ENCODE results near the gene PCDHGA1. TPM values are rescaled to one million over a fixed set of nuclear protein-coding genes. Genes with fewer than 3 reads are reported as not detected.
"Not testable (repeated sequence)": the region's sequence is repeated elsewhere in the genome, so short reads cannot be mapped to it uniquely, and the experiment has no call there.

The PCDHGA1 gene
- total and polyA plus RNA-seq, 4 donors: 0.05 to 0.08 (median 0.05) TPM; not detected in 1

GRCh38 chr5:141345327-141345726 lies 15.0 kb downstream of the PCDHGA1 start (continued):
- TF ChIP-seq REST (IDR thresholded peaks at IDR 0.05): no peak
- no peak for TF ChIP-seq RAD21 (IDR thresholded peaks at IDR 0.05)
- TF ChIP-seq FOXA2 (IDR thresholded peaks at IDR 0.05): no peak
- TF ChIP-seq RXRA (IDR thresholded peaks at IDR 0.05): no peak
- no peak for TF ChIP-seq TAF1 (conservative IDR thresholded peaks at IDR 0.05)
- no peak for TF ChIP-seq HNF4A (conservative IDR thresholded peaks at IDR 0.05)
- no peak for TF ChIP-seq JUND (IDR thresholded peaks at IDR 0.05)
- no peak for TF ChIP-seq NR2F2 (IDR thresholded peaks at IDR 0.05)
- TF ChIP-seq ATF3 (IDR thresholded peaks at IDR 0.05): no peak
- TF ChIP-seq FOXA1 (IDR thresholded peaks at IDR 0.05): no peak

- not testable (repeated sequence) for H3K27ac ChIP-seq (ENCODE audit: low read depth in 1 of 2, low read length in 2 of 2); DNase-seq (ENCODE audit: low spot score); H3K4me1 ChIP-seq (ENCODE audit: control insufficient read depth in 4 of 4, insufficient read depth in 4 of 4, low read length in 3 of 4); H3K36me3 ChIP-seq (ENCODE audit: control insufficient read depth in 4 of 4, insufficient read depth in 3 of 4, low read depth in 1 of 4, low read length in 3 of 4); H3K4me3 ChIP-seq (ENCODE audit: low read depth in 1 of 3, low read length in 3 of 3); H3K9ac ChIP-seq (ENCODE audit: low read depth in 1 of 2, low read length in 2 of 2)
- Histone ChIP-seq H3K9me3 (ENCODE audit: control insufficient read depth in 4 of 4, low read length in 3 of 4) (peaks cover 25 to 78% (median 37%) of the 10 kb centered on the region in 4 donors), H3K27me3 (ENCODE audit: control insufficient read depth in 4 of 4, insufficient read depth in 4 of 4, low read length in 3 of 4) (peaks cover 0 to 11% (median 3%) of the 10 kb centered on the region in 4 donors)
- 40% methylated on average over 27 of the region's 35 CpGs for whole genome bisulfite sequencing
Observed at GRCh38 chr5:141346017-141346416, 15.7 kb downstream of the PCDHGA1 start.

- peak within 1 kb of the TSS in 2 of 3 donors; percentile 20 to 41 for H3K4me3 ChIP-seq (ENCODE audit: low read depth in 1 of 3, low read length in 3 of 3)
- no peak for DNase-seq (ENCODE audit: low spot score)
Observed at GRCh38 chr5:141349917-141350619, 19.8 kb downstream of the PCDHGA1 start, which contains the start of gene PCDHGB1. PCDHGB1 (plus strand) TSS chr5:141350099; CDS start chr5:141350261, 162 bp downstream.

More at GRCh38 chr5:141349917-141350619, 19.8 kb downstream of the PCDHGA1 start, which contains the start of gene PCDHGB1:
- Histone ChIP-seq H3K27me3 (ENCODE audit: control insufficient read depth in 4 of 4, insufficient read depth in 4 of 4, low read length in 3 of 4) (peaks cover 0 to 3% (median 1%) of the 10 kb centered on the region in 4 donors), H3K9me3 (ENCODE audit: control insufficient read depth in 4 of 4, low read length in 3 of 4) (peaks cover 25 to 60% (median 42%) of the 10 kb centered on the region in 4 donors), H3K36me3 (ENCODE audit: control insufficient read depth in 4 of 4, insufficient read depth in 3 of 4, low read depth in 1 of 4, low read length in 3 of 4) (peaks cover 0 to 3% (median 0%) of the 10 kb centered on the region in 4 donors), H3K9ac (ENCODE audit: low read depth in 1 of 2, low read length in 2 of 2) (no peak within 1 kb of the TSS), H3K4me1 (ENCODE audit: control insufficient read depth in 4 of 4, insufficient read depth in 4 of 4, low read length in 3 of 4) (no peaks in the 10 kb centered on the region), H3K27ac (ENCODE audit: low read depth in 1 of 2, low read length in 2 of 2) (no peak within 1 kb of the TSS)
- TF ChIP-seq RAD21 (IDR thresholded peaks at IDR 0.05) (no peak), EGR1 (IDR thresholded peaks at IDR 0.05; ENCODE audit: low read depth in 2 of 2) (no peak), REST (IDR thresholded peaks at IDR 0.05) (no peak), JUND (IDR thresholded peaks at IDR 0.05) (no peak), HNF4G (IDR thresholded peaks at IDR 0.05) (no peak), SP1 (IDR thresholded peaks at IDR 0.05) (no peak), TAF1 (conservative IDR thresholded peaks at IDR 0.05) (no peak), MAX (IDR thresholded peaks at IDR 0.05) (no peak), FOXA2 (IDR thresholded peaks at IDR 0.05) (no peak), RXRA (IDR thresholded peaks at IDR 0.05) (no peak)
- 23% methylated on average over 29 of the region's 29 CpGs for WGBS

Data from liver (tissue), 9 donors.